Left lobe of liver (tissue), 2 donors: ENCODE results near the gene ZNF280B. TPM values are rescaled to one million over a fixed set of nuclear protein-coding genes. Genes with fewer than 3 reads are reported as not detected.
"Not testable (repeated sequence)": the region's sequence is repeated elsewhere in the genome, so short reads cannot be mapped to it uniquely, and the experiment has no call there.

ENCODE experiments used
- ATAC-seq: fragments of 200-7000 bp; cut with Tn5 transposase; one replicate; pipeline ENCODE4 v1.9.1; 2020; ENCODE audit warnings: mild to moderate bottlenecking, moderate library complexity
- DNase-seq: peaks from one replicate; pipeline ENCODE4 v3.0.0-alpha.2; 2020; ENCODE audit warnings: low spot score
- total RNA-seq: library from RNA; stranded (reverse); gene quantifications from one replicate; pipeline ENCODE4 v1.2.1, GENCODE V29; 2021
- donor health status: DM: no; HTN: no; CAD: no; lungs with moderate emphysema.
- donor health status: DM: no; HTN: yes; CAD: no.

ZNF280B gene
- total RNA-seq, 1 donor from 2014 or later, result 0.08 TPM

DNA sequence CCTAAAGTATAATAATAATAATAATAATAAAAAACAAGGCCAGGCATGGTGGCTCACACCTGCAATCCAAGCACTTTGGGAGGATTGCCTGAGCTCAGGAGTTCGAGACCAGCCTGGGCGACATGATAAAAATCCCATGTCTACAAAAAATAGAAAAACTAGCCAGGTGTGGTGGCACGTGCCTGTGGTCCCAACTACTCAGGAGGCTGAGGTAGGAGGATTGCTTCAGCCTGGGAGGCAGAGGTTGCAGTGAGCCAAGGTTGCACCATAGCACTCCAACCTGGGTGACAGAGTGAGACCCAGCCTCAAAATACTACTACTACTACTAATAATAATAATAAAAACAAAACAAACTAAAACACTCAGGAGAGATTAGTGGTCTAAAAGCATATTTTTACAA, 27.1 kb upstream of the ZNF280B start:
- ATAC-seq, result no peak
- no peak for DNase-seq

DNA sequence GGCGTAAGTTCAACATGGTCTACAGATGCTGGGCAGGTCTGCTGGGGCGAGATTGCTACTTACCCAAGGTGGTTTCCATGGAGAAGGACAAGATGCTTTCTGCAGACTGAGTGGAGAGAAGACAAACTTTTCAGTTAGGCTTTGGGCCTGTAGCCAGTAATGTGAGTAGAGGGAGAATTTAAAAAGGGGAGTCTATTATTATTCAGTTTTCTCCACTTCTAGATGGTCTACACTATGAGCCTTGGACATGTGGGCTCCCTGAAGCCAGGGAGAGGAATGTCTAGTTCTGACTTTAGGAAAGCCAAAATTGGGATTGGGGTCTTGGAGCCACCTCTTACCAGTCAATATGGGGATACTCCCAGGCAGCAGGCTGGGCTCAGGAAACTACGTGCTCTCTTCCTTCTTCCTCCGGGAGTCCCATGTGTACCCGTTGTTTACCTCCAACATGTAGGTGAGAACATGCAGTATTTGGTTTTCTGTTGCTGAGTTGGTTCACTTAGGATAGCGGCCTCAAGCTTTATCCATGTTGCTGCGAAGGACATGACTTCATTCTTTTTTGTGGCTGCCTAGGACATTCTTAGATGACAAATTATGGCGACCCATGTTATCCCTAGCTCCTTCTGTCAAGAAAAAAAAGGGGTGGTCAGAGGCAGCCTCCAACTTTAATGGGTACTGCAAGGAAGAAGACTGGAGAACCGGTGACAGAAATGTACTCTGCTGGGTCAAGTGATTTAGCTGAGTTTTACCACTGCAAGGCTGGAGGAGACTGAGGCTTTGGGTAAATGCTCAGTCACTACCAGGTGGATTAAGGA, 26.3 kb upstream of the ZNF280B start:
- DNase-seq (no peak), ATAC-seq (no peak)

DNA sequence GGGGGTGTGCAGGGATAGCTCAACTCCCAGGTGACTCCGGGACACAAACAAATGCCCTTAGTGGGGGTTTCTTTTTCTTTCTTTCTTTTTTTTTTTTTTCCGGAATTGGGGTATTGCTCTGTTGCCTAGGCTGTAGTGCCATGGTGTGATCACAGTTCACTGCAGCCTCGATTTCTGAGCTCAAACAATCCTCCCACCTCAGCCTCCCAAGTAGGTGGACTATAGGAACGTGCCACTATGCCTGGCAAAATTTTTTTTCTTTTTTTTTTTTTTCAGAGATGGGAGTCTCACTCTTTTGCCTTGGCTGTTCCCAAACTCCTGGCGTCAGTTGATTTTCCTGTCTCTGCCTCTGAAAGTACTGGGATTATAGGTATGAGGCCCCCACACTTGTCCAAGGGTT, 25.3 kb upstream of the ZNF280B start:
- no peak for ATAC-seq
- DNase-seq, result no peak

DNA sequence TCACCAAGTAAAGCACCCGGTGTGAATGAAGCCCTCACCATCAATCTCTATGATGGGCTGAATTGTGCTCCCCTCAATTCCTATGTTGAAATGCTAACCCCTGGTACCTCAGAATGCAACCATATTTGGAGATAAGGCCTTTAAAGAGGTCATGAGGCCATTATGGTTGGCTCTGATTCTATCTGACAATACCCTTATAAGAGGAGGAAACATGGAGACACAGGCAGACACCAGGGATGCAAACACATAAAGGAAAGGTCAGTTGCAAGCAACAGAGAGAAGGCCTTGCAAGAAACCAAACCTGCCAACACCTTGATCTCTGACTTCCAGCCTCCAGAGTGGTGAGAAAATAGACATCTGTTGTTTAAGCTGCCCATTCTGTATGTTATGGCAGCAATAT, 24.9 kb upstream of the ZNF280B start:
- DNase-seq (no peak), ATAC-seq (no peak)

DNA sequence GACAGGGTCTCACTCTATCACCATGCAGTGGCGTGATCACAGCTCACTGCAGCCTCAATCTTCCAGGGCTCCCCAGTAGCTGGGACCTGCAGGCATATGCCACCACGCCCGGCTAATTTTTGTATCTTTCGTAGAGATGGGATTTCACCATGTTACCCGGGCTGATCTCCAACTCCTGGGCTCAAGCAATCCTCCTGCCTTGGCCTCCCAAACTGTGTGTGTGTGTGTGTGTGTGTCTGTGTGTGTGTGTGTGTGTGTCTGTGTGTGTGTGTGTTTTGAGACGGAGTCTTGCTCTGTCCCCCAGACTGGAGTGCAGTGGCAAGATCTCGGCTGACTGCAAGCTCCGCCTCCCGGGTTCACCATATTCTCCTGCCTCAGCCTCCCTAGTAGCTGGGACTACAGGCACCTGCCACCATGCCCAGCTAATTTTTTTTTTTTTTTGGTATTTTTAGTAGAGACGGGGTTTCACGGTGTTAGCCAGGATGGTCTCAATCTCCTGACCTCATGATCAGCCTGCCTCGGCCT, 24.1 kb upstream of the ZNF280B start:
- ATAC-seq, DNase-seq: not testable (repeated sequence)

DNA sequence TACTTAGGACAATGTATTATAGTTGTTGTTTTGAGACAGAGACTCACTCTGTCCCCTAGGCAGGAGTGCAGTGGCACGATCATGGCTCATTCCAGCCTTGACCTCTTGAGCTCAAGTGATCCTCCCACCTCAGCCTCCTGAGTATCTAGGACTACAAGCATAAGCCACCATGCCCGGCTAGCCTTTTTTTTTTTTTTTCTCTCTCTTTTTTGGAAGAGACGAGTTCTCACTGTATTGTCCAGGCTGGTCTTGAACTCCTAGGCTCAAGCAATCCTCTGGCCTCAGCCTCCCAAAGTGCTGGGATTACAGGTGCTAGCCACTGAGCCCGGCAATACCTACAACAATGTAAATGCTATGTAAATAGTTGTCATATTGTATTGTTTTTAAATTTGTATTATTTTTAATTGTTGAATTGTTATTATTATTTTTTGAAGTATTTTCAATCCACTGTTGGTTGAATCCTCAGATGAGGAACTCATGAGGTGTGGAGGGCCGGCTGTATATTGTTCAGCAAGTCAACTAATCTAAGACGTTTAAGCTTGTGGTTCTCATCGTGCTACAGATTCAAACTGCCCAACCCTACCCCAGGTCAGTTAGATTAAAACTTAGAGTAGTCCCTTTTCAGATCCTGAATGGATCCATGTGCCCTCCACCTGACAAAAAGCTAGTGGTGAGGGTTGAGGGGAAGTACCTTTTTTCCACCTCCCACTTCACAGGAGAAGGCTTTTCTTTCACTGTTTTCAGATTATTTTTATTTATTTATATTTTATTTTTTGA, 23.4 kb upstream of the ZNF280B start:
- DNase-seq, result no peak
- ATAC-seq, result no peak

DNA sequence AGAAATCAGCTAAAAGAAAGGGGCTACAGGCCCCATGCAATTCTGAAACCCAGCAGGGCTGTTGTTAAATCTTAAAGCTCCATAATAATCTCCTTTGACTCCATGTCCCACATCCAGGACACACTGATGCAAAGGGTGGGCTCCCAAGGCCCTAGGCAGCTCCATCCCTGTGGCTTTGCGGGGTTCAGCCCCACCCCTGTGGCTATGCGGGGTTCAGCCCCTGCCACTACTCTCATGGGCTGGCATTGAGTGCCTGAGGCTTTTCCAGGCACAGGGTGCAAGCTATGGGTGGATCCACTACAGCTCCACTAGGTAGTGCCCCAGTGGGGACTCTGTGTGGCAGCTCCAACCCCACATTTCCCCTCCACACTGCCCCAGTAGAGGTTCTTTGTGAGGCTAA, 20.2 kb upstream of the ZNF280B start:
- DNase-seq (no peak), ATAC-seq (no peak)

DNA sequence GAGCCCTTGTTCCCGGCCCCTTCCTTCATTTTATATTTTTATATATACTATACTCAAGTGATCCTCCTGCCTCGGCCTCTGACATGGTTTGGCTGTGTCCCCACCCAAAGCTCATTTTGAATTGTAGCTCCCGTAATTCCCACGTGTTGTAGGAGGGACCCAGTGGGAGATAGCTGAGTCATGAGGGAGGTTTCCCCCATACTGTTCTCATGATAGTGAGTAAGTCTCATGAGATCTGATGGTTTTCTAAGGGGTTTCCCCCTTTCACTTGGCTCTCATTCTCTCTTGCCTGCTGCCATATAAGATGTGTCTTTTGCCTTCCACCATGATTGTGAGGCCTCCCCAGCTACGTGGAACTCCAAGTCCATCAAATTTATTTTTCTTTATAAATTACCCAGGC, 18.8 kb upstream of the ZNF280B start:
- ATAC-seq (no peak), DNase-seq (no peak)

DNA sequence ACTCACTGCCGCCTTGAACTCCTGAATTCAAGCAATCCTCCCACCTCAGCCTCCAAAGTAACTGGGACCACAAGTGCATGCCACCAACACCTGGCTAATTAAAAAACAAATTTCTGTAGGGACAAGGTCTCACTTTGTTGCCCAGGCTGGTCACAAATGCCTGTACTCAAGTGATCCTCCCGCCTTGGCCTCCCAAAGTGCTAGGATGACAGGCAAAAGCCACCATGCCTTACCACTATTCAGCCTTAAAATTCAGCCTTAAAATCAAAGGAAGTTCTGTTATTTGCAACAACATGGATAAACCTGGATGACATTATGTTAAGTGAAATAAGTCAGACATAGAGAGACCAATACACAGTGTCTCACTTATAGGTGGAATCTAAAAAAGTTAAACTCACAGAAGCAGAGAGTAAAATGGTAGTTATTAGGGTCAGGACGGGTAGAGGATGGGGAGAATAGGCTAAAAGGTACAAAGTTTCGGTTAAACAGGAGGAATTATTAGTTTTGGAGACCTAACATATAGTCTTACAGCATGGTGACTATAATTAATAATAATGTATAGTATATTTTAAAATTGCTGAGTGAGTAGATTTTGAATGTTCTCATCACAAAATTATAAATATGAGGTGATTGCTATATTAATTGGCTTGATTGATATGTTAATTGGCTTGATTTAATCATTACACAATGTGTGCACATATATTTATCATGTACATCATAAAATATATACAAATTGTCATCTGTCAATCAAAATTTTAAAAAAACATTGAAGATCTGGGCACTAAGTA, 17.8 kb upstream of the ZNF280B start:
- no peak for ATAC-seq
- no peak for DNase-seq

DNA sequence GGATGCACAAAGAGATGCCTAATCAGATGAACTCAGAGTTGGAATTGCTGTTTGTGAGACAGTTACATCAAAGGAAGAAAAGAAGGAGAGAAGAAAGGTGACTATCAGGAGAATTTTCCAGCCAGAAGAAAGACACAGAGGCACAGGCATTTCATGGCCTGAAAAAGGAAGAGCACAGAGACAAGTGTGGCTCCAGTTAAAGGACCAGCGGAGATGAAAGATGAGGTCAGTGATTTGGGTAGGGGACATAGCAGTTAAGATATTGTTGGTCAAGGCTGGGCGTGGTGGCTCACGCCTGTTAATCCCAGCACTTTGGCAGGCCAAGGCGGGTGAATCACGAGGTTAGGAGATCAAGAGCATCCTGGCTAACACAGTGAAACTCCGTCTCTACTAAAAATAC, 15.0 kb upstream of the ZNF280B start:
- ATAC-seq (no peak), DNase-seq (no peak)

DNA sequence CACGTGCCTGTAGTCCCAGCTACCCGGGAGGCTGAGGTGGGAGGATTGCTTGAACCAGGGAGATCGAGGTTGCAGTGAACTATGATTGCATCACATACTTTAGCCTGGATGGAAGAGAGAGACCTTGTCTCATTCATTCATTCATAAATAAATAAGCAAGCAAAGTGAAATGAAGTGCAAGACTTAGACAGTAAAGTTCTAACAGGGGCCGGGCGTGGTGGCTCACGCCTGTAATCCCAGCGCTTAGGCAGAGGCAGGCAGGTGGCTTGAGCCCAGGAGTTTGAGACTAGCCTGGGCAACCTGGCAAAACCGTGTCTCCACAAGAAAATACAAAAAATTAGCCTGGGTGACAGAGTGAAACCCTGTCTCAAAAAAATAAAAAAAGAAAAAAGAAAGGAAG, 13.1 kb upstream of the ZNF280B start:
- ATAC-seq (no peak), DNase-seq (no peak)

DNA sequence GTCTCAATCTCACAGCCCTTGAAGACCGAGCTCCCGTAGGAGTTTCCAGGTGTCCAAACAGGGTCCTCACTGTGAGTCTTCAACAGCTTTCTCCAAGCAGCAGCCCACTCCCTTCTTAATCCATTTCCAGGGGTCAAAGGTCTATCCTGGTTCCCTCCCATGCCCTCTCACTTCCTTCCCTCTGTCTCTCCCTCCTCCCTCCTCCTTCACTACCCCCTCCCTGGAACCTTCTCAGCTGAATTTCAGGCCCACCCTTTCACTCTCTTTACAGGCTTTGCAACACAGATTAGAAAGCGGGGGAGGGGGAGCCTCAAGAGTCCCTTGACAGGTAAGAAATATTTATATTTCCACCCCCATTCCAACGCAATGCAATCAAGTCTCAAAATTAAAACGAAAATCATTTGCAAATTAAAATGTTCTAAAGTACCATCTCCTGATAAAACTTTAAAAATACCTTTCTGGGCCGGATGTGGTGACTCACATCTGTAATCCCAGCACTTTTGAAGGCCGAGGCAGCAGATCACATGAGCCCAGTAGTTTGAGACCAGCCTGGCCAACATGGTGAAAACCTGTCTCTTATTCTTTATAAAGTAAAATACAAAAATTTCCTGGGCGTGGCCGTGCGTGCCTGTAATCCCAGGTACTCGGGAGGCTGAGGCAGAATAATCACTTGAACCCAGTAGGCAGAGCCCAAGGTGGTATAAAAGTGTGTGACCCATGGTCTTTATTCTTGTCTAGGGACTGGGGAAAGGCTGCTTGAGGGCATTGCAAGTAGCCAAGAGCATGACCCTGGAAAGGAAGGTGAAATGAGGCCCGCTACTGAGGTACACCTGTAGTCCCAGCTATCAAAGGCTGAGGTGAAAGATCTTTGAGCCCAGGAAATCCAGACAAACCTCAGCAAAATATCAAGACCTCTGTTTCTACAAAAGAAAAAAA, 12.4 kb upstream of the ZNF280B start:
- no peak for DNase-seq
- no peak for ATAC-seq

DNA sequence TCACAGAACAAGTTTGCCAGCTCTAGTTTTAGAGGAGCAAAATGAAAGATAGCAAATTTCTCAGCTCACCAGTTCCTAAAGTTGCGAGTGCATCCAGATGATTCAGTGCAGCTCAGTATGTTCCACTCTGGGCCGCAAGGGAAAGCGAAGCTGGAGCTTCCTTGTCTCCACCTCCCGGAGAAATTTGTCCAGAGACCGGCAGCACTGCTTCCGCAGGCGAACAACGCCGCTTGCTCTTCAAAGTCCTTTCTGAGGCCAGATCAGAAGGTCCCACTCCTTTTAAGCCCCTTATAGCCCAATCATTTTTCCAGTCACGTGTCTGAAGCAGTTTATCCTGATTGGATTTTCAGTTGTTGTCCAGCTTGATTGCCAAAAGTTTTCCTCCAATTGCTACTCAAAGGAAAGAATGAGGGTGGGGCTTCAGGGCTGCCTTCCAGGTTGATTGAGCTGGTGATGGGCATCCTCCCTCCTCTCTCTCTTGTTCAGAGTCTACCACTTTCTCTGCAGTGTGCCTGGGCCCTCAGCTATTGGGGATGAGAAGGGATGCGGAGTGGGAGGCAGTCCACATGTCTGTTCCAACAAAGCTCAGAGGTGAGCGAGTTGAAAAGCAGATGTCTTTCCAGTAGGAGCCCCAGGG, 11.6 kb upstream of the ZNF280B start, which contains the start of gene ZNF280A:
Gene ZNF280A, minus strand, starts transcription at position 251 of the 637 bp plus-strand sequence. CDS start 4,640 bp downstream, outside the sequence.
- ATAC-seq (no peak), DNase-seq (no peak)

DNA sequence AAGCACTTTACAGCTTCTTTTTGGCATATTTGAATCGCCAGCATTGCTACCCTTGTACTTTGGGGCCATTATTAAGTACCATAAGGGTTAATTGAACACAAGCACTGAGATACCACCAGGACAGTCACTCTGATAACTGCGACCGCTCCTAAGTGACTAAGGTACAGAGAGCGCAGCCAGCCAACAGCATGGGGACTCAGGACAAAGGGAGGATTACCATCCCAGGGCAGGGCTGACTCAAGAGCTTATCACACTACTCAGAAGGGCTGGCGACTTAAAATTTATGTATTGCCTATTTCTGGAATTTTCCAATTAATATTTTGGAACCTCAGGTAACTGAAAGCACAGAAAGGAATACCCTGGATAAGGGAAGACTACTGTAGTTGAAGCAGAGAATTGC, 11.0 kb upstream of the ZNF280B start:
- ATAC-seq (no peak), DNase-seq (no peak)

DNA sequence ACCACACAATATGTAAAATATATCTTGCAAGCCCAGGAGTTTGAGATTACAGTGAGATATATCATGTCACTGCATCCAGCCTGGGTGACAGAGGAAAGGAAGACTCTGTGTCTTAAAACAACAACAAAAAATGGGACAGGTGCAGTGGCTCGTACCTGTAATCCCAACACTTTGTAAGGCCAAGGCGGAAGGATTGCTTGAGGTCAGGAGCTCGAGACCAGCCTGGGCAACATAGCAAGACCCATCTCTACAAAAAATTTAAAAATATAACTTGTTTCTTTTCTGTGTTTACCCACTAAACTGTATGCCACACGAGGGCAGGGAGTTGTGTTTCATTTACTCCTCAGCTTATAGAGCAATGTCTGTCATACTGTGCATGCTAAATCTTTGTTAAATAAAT, 8.4 kb upstream of the ZNF280B start:
- ATAC-seq (no peak), DNase-seq (no peak)

DNA sequence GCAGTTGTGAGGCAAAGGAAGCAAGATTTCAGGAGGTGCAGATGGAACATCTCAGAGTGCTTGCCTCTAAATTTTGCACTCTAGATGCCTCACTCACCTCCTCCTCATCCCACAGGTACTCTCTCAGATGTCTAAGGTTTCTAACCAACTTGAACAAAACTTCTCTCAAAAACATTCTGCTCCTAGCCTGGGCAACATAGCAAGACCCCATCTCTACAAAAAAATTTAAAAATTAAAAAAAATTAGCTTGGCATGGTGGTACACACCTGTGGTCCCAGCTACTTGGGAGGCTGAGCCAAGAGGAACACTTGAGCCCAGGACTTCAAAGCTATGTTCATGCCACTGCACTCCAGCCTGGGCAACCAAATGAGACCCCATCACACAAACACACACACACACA, 7.3 kb upstream of the ZNF280B start:
- no peak for ATAC-seq
- no peak for DNase-seq

DNA sequence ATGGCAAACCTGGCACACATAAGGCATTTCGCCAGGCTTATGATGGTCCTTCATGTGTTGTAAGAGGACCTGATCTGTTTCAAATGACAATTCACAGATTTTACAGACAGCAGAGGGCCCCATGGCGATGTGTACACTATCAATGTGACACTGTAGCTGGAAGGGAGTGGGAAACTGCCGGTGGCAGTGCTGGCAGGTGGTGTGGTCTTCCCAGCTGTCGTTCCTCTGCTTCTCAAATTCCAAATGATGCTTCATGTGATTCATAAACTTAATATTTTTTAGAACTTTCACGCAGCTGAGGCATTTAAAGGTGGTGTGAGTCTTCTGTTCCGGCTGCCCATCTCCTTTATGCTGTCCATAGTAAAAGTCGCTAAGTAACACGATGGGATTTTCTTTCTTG, 5.9 kb upstream of the ZNF280B start:
- not testable (repeated sequence) for ATAC-seq, DNase-seq

DNA sequence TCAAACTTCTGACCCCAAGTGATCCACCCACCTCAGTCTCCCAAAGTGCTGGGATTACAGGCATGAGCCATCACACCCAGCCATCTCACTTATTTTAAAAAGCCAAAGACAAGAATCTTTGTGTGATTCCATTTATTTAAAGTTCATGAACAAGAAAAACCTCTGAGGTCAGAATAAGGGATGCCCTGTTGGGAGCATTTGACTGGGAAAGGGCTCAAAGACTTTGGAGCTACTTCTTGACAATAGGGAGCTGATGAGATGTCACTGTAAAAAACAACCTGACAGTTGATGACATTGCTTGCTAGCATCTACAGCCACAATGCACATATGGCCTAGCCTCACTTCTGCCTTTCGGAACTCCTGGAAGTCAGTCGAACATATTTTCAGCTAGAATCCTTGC, 5.1 kb upstream of the ZNF280B start:
- ATAC-seq (no peak), DNase-seq (no peak)

DNA sequence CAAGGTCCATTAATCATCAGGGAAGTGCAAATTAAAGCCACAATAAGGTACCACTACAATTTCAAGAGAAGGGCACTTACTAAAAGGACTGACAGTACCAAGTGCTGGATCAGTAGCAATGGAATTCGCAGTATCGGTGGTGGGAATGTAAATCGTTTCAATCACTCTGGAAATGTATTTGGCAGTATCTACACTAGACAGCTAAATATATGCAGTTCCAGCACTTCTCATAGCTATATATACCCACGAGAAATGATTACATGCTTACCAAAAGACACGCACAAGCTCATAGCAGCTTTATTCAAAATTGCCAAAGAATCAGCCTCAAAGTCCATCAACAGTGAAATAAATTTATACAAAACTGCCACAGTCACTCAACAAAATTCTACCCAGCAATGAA, 4.4 kb upstream of the ZNF280B start:
- ATAC-seq (no peak), DNase-seq (no peak)

DNA sequence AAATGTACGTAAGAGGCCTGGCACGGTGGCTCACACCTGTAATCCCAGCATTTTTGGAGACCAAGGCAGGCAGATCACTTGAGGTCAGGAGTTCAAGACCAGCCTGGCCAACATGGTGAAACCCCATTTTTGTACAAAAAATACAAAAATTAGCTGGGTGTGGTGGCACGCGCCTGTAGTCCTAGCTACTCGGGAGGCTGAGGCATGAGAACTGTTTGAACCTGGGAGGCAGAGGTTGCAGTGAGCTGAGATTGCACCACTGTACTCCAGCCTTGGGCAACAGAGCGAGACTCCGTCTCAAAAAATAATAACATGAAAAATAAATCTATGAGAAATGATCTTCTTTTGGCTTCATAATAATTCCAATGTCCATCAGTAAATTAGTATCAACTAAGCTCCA, 2.3 kb upstream of the ZNF280B start:
- not testable (repeated sequence) for ATAC-seq, DNase-seq
